ENCODE results near the gene TMTC4. TPM values are rescaled to one million over a fixed set of nuclear protein-coding genes. Genes with fewer than 3 reads are reported as not detected.

TMTC4 gene
- total and polyA plus RNA-seq, 10 of the 15 experiments (the other 5 are each of a cell fraction or from before 2014, with no cell fraction given): 3.3 to 24.6 (median 14.5) TPM

- TF ChIP-seq E4F1 (IDR thresholded peaks at IDR 0.05; ENCODE audit: borderline replicate concordance, partially characterized antibody) (no peak), RUNX3 (IDR thresholded peaks at IDR 0.05; ENCODE audit: low read length) (no peak), STAT1 (conservative IDR thresholded peaks at IDR 0.05) (no peak), ZNF217 (IDR thresholded peaks at IDR 0.05) (no peak)
Observed at GRCh38 chr13:100652510-100652909, 22.1 kb downstream of the TMTC4 start (continued).

- DNase-seq (ENCODE audit: low read depth, low spot score) (no peak), FAIRE-seq (no peak), ATAC-seq (no peak)
- no peak overlapping the region for H3K4me2 ChIP-seq (ENCODE audit: control insufficient read depth, insufficient read depth)
- intact Hi-C loops (cut with micrococcal nuclease; ENCODE audit: unreplicated experiment): no loop called here
- no peaks in the 10 kb centered on the region; a peak in 1 of 4 replicates for H3K36me3 ChIP-seq (ENCODE audit: control insufficient read depth in 2 of 2, insufficient read depth in 2 of 2, low read length in 1 of 2)
- ChIA-PET SMC1A (ENCODE audit: uncharacterized antibody, unreplicated experiment) (no interaction called here), POLR2A (no interaction called here), CTCF (no interaction called here), RAD21 (ENCODE audit: unreplicated experiment) (no interaction called here)
- H3K9me3 ChIP-seq (replicated peaks; ENCODE audit: control insufficient read depth, insufficient read depth, low read length): no peaks in the 10 kb centered on the region
- no peaks in the 10 kb centered on the region for H3K27me3 ChIP-seq (replicated peaks in 1 of 2; ENCODE audit: control insufficient read depth in 2 of 2, insufficient read depth in 2 of 2, low read length in 1 of 2)
- H2AFZ ChIP-seq (ENCODE audit: control insufficient read depth, low read depth, low read length): no peak overlapping the region
- no peaks in the 10 kb centered on the region for H3K79me2 ChIP-seq (ENCODE audit: control insufficient read depth, insufficient read depth, low read length)
- in situ Hi-C loops (cut with MboI): no loop called here
- BruUV-seq (replicated peaks): no TSS peak
- H4K20me1 ChIP-seq (ENCODE audit: control insufficient read depth, insufficient read depth): no peaks in the 10 kb centered on the region
- 84% methylated on average over 14 of the region's 14 CpGs for WGBS (ENCODE audit: insufficient coverage, insufficient replicate concordance, low lambda C conversion rate, missing lambda C conversion rate)
- no peak overlapping the region for H3K9ac ChIP-seq (ENCODE audit: control insufficient read depth, insufficient read depth, low read length)
- no peaks in the 10 kb centered on the region for H3K4me1 ChIP-seq (ENCODE audit: control insufficient read depth, insufficient read depth, low read length)
- H3K27ac ChIP-seq (ENCODE audit: control insufficient read depth, insufficient read depth): no peak overlapping the region
- no peak overlapping the region for H3K4me3 ChIP-seq
- TF ChIP-seq CEBPB (IDR thresholded peaks at IDR 0.05; ENCODE audit: borderline replicate concordance in 1 of 2, low read depth in 2 of 2, low read length in 2 of 2) (no peak), ZNF592 (IDR thresholded peaks at IDR 0.05) (no peak), TCF3 (IDR thresholded peaks at IDR 0.05; ENCODE audit: borderline replicate concordance, insufficient read depth, low read depth, low read length) (no peak), TBL1XR1 (IDR thresholded peaks at IDR 0.05; ENCODE audit: low read depth, low read length) (no peak), CHD1 (IDR thresholded peaks at IDR 0.05; ENCODE audit: low read depth, low read length) (no peak), BACH1 (IDR thresholded peaks at IDR 0.05; ENCODE audit: borderline replicate concordance) (no peak), ZBTB4 (CRISPR knock-in tag; IDR thresholded peaks at IDR 0.05) (no peak), NFIC (IDR thresholded peaks at IDR 0.05; ENCODE audit: low read depth, low read length) (no peak), HCFC1 (IDR thresholded peaks at IDR 0.05; ENCODE audit: low read length) (no peak), CBFB (IDR thresholded peaks at IDR 0.05; ENCODE audit: low read depth) (no peak), SMC3 (IDR thresholded peaks at IDR 0.05; ENCODE audit: borderline replicate concordance, low read length) (no peak)
Observed at GRCh38 chr13:100650326-100650725, 24.3 kb downstream of the TMTC4 start.
